GM19467 (cell line): Measurements from ENCODE around the gene ZC3H14.
"Not testable (repeated sequence)": the region's sequence is repeated elsewhere in the genome, so short reads cannot be mapped to it uniquely, and the experiment has no call there.

Experiments
- ATAC-seq: cut with Tn5 transposase; IDR thresholded peaks from one replicate; pipeline ENCODE4 v1.9.1; 2021; ENCODE audit warnings: mild to moderate bottlenecking, moderate library complexity; ENCODE audit not compliant: unreplicated experiment

Gene ZC3H14, protein sequence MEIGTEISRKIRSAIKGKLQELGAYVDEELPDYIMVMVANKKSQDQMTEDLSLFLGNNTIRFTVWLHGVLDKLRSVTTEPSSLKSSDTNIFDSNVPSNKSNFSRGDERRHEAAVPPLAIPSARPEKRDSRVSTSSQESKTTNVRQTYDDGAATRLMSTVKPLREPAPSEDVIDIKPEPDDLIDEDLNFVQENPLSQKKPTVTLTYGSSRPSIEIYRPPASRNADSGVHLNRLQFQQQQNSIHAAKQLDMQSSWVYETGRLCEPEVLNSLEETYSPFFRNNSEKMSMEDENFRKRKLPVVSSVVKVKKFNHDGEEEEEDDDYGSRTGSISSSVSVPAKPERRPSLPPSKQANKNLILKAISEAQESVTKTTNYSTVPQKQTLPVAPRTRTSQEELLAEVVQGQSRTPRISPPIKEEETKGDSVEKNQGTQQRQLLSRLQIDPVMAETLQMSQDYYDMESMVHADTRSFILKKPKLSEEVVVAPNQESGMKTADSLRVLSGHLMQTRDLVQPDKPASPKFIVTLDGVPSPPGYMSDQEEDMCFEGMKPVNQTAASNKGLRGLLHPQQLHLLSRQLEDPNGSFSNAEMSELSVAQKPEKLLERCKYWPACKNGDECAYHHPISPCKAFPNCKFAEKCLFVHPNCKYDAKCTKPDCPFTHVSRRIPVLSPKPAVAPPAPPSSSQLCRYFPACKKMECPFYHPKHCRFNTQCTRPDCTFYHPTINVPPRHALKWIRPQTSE

DNA sequence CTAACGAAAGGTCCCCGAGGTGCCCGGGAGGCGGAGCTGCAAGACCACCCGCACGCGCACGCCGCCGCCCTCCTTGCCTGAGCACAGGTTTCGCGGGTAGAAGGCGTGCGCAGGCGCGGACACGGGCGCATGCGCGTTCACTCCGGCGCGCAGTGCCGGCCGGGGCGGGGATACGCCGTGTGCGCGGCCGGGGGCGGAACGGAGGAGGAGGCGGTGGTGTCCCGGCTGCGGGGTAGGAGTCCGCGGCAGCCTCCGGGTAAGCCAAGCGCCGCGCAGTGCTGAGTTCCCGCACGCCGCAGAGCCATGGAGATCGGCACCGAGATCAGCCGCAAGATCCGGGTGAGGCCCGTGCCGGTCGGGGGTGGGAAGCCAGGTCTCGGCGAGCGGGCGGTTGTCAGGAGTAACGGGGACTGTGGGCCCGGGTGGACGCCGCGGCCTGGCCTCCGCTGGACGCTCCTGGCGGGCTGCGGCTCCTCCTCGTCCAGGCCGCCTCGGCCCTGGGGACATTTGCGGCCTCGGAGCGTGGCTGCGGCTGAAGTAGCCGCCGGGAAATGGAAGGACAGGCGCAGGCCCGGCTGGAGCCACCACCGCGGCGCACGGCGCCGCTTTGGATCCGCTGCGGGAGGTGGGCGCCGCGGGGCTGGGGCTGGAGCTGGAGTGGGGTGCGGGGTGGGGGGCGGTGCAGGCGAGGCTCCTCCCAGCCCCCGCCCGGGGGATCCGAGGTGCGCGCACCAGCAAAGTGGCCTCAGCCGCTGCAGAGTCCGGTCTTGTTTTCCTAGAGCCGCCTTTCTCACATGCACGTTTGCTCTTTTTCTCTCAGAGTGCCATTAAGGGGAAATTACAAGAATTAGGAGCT, at the start of gene ZC3H14:
TSS of gene ZC3H14 (plus strand) at position 207 of the 856 bp plus-strand sequence. CDS start at position 304, 97 bp downstream.
- ATAC-seq, result peak; percentile 93

DNA sequence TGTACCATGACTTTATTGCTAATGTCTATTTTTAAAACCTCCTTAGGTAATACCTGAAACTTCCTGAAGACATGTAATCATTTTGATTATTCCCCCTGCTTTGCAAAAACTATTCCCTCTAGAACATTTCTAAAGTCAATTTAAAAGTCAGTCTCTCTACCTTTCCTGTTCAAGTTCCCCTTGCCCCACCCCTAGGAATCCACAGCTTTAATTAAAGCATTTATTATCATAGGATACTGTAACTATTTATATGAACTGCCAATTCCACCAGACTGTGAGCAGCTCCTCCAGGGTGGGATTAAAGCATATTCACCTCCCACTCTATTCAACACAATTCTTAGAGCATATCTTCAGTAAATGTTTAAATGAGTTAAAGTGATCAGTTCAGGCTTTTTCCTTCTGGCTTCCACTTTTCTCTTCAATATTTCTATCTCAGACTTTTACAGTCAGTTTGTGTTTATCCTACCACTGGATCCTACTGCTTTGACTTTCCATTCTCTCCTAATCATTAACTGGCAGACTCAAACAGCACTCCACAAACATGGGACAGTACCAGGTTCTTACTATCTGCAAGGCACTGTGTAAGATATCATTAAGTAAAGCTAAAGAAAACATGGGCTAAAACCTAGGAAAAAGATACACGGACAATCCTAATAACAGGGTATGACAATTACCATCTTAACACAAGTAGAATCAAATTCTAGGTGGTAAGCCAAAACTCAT, 47.2 kb upstream of the ZC3H14 start:
- ATAC-seq, result no peak

DNA sequence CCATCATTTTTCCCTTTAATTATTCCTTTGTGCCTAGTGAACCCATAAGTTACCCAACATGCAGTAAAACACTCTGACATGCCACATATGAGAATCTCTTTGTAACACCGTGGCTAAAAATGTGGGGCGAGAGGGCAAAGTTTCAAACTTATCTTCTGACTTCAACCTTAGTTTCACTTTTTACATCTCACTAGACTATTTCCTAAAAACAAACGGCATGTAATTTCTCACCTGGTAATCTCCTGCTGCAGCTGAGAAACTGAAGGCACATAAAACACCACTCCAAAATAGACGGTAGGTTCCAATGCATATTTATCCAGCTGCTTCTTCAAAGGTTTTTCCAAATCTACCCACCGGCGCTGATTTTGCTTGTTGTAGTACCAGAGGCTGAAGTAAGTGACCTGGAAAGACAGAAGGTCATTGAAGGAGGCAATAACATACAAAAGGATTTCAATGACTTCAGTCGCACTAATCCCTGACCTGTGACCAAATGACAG, 45.9 kb upstream of the ZC3H14 start:
- no peak for ATAC-seq

DNA sequence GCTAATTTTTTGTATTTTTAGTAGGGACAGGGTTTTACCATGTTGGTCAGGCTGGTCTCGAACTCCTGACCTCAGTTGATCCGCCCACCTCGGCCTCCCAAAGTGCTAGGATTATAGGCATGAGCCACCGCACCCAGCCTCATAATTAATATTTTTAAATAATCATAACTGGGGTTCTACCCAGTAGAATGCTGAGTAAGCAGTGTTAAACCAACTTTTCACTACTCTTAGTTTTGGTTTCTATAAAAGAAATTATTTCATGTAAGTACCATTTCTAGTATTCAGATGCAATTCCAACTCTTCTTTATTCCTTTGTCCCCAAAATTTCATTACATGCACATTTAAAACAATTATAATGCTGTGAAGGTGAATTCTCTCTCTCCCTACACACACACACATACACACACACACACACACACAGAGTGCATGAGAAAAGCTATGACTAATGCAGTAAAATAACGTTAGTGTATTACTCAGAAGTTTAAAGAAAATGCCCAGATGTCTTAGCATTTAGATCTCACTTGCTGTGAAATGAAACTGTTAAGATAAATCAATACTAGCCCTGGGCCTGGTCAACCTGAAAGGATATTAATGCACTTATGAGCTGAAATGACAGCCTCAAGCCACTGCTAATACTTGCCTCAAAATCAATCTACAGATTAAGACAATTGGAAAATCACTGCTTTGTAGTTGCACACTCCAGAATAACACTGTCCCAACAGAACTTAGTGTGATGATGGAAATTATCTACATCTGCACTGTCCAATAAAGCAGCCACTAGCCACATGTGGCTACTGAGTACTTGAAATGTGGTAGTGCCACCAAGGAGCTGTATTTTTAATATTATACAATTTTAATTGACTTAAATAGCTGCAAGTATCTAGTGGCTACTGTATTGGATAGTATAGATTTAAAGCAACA, 44.0 kb upstream of the ZC3H14 start:
- ATAC-seq, result no peak

DNA sequence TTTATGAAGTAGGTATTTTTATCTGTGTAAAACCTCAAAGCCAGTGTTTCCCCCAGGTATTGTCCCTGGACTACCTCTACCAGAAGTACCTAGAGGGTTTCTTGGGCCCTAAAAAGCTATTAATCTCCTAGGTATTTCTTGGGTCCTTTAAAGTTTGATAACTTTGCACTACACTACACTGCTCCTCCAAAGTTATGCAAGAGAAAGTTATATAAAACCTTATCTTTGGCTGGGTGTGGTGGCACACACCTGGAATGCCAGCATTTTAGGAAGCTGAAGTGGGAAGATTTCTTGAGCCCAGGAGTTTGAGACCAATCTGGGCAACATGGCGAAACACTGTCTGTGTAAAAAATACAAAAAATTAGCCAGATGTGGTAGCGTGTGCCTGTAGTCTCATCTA, 42.9 kb upstream of the ZC3H14 start:
- ATAC-seq, result no peak

DNA sequence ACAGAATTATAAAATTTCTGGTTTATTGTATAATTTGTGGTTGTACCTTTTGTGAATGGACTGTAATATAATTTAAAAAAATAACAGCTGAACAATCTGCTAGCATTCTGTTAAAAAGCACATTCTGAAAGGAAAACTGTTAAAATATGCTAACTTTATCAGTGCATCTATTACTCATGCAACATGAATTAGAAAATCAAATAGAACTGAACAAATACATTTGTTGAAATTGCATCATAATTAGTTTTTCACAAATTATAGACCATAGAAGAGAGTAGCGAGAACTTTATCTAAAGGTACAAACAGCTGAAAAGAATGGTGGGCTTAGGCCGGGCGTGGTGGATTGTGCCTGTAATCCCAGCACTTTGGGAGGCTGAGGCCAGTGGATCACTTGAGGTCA, 41.0 kb upstream of the ZC3H14 start:
- no peak for ATAC-seq

DNA sequence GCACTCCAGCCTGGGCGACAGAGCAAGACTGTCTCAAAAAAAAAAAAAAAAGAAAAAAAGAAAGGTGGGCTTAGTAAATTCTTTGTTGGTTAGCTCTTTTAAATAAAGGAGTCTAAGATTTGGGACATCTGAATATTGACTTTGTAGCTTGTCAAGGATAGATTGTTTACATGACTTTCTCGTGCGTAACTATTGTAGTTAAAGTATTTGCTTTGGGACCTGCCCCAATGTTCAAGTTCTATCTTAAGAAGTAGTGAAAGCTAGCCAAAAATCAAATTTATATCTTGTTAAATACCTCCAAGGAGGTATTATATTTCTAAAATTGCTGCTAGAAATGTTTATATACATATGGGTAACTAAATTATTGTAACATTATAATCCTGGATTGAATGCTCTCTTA, 40.4 kb upstream of the ZC3H14 start:
- no peak for ATAC-seq

DNA sequence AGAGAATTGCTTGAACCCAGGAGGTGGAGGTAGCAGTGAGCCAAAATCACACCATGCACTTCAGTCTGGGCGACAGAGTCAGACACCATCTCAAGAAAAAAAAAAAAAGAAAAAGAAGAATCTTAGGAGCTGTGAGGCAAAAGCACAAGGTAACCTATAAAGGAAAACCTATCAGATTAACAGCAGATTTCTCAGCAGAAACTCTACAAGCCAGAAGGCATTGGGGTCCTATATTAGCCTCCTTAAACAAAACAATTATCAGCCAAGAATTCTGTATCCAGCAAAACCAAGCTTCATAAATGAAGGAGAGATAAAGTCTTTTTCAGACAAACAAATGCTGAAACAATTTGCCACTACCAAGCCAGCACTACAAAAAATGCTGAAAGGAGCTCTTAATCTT, 32.9 kb upstream of the ZC3H14 start:
- not testable (repeated sequence) for ATAC-seq

DNA sequence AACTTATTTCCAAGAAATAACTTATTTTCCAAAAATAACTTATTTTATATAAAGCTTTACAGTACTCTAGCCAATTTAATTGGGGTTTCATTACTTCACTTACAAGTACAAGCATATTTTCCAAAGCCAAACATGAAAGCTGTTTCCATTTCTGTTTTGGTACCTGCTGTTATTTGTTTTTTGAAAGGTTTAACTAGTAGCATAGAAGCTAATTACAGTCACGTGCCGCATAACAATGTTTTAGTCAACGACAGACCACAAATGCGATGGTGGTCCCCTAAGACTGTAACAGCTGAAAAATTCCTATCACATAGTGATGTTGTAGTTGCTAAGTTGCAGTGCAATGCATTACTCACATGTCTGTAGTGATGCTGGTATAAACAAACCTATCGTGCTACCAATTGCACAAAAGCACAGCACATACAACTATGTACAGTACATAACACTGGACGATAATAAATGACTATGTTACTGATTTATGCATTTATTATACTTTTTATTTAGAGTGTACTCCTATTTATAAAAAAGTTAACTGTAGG, 29.7 kb upstream of the ZC3H14 start:
- ATAC-seq, result no peak

DNA sequence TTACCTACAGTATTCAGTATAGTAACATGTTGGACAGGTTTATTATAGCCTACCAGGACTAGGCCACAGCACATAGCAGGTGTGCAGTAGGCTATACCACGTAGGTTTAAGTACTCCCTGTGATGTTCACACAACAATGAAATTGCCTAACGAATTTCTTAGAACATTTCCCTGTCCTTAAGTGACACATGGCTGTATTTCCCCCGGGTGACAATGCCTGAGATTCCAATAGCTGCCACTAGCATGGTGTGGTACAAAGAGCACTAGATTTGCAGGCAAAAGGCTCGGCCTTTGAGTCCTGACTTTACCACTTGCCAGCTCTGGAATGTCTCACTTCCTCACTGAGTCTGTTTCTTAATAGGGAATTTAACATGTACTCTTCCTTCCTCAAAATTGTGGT, 27.7 kb upstream of the ZC3H14 start:
- no peak for ATAC-seq

DNA sequence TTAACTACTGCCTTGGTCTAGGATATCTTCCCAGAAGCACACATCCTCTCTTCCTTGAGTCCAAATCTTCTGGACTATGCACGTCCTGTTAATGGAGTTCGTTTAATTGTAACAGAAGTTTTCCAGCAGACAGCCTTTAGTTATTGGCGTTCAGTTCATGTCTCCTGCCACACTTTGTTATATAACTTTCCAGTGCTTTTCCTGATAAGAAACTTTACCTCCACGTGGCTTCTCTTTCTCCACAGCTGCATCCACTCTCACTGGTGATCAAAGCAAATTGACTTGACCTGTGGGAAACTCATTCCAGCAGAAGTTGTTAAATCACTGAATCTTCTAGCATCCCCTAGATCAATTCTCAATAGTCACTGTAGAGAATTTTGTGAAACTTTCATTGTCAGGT, 27.0 kb upstream of the ZC3H14 start:
- ATAC-seq, result no peak

DNA sequence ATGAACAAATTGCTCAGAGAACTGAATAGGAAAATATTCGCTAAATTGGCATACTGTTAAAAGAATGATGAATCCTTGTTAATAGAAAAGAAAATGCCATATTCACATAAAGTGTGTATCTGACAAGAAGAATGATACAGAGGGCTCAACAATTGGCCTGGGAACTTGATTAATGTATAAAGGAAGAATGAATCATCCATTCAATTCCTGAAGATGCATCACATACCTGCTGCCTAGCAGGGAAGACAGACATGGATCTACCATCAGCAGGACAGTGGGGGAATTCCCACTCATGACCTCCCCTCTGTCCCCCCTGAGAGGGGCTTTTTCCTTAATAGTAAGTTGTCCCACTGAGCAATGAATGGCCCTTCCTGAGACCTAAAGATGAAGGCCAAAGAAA, 21.5 kb upstream of the ZC3H14 start:
- no peak for ATAC-seq

DNA sequence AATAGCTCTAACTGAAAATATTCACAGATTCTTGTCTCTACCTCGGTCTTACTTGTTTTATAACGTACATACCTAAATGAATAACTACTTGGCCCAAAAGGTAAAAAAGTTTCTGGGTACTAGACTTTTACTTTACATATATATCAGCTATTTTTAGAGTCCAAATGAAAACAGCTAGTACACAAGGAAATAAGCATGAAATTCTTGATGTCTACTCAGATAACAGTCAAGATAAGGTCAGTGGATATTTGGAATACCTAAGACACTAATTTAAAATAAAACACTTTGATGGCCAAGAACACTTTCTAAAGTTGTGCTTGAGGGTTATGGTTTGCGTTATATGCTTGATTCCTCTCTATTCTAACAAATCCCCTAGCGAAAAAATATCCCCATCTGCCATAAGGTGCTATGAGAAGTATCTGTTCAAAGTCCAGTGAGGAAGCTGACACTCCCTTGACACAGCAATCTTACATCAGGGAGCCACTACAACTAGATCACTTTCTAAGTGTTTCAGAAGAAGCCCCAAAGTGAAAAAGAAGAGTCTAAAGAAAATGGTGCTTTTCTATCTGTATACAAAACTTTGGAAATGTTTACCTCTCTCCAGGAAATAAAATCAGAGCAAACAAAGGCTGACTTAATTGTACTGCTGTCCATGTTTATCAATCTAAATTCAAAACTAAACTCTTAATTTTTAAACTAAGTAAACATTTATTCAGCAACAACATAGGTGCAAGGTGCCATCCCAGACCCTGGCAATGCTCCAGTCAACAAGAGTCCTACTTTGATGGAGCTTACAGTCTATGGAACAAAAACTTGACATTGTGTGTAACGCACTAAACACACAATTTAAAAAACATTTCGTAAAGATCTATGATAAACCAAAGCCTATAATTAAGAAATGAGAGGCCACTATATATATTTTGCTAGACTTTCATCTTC, 19.7 kb upstream of the ZC3H14 start:
- ATAC-seq, result no peak

DNA sequence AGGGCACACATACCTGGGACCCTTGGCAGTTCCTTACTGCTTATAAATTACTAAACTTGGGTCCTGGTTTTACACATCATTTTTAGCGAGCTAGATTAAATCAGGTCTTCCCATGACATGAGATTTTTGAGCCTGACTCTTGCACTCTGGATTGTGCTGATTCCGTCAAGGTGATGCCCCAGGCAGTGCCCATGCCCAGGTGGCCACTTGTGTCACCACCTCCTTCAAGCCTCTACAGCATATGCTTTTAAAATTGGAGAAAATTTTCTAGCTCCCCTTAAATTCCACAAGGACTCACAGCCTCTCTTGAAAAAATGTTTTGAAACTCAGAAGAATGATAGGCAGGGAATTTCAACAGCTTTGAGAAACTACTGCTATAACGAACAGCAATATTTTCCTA, 17.6 kb upstream of the ZC3H14 start:
- ATAC-seq, result no peak

DNA sequence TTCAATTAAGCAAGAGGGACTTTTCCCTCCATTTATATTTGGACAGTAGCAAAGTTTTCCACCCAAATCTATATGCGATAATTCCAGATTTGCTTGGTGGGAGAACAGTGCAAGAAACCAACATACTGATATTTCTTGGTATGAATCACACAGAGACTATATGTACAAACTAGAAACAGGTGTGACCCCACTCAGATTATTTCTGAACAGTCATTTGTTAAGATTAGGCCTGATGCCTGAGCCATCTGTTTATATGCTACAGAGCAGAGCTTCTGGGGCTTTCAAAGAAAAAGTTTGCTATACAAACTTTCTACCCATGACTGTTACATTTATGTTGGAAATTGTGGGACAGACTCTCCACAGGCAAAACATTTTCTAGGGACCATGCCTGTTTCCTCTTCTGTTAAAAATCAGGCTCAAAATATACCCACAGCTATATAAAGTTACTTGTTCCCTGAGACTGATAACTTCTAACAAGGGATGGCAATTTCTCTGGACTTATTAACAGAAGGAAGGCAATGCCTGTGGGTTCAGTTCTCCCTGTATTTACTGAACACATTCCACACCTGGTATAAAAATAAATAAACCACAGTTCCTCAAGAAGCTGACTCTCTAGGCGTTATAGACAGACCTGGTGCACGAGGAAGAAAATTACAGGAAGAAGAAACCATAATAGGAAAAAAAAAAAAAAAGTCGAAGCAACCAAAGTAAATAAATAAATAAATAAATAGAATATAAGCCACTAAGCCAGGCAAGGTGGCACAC, 16.0 kb upstream of the ZC3H14 start:
- ATAC-seq, result no peak

DNA sequence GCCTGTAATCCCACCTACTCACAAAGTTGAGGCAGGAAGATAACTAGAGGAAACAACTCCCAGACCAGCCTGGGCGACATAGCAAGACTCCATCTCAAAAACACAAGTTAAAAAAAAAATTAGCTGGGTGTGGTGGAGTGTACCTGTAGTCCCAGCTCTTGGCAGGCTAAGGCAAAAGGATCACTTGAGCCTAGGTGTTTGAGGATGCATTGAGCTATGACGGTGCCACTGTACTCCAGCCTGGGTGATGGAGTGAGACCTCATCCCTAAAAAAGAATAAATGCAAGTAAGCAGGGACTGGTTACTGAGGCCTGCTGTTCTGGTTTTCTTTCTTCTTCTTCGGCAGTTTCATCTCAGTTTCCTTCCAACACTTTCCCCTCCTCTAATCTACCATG, 15.5 kb upstream of the ZC3H14 start:
- ATAC-seq, result no peak

DNA sequence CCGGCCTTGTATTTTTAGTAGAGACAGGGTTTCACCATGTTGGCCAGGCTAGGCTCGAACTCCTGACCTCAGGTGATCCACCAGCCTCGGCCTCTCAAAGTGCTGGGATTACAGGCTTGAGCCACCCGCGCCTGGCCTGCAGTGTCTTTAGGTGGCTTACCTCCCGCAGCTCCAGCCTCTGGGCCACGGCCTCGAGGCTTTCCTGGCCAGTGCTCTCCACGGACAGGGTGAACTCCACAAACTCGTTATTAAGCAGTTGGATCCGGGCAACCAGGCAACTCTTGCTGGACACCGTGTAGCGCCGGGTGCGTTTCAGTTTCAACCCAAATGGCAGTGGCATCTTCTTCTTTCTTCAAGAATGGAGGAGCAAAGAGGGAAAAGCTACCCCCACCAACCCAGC, 12.8 kb upstream of the ZC3H14 start:
- ATAC-seq, result no peak
